ENCODE data around the gene MICAL2.

Gene MICAL2

DNA sequence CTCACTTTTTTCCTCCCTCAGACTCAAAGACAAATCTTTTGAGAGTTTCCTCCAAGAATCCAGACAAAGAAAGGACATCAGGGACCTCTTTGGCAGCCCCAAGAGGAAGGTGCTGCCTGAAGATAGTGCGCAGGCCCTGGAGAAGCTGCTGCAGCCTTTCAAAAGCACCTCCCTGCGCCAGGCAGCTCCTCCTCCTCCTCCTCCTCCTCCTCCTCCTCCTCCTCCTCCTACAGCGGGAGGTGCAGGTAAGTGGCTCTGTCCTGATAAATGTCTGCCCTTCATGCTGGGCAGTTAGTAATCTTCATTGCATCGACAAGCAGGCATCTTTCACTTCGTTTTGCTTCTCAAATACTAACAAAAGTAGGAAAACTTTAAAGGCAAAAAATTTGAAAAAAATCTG, 184.2 kb downstream of the MICAL2 start:
- TF ChIP-seq, protein P1, sequence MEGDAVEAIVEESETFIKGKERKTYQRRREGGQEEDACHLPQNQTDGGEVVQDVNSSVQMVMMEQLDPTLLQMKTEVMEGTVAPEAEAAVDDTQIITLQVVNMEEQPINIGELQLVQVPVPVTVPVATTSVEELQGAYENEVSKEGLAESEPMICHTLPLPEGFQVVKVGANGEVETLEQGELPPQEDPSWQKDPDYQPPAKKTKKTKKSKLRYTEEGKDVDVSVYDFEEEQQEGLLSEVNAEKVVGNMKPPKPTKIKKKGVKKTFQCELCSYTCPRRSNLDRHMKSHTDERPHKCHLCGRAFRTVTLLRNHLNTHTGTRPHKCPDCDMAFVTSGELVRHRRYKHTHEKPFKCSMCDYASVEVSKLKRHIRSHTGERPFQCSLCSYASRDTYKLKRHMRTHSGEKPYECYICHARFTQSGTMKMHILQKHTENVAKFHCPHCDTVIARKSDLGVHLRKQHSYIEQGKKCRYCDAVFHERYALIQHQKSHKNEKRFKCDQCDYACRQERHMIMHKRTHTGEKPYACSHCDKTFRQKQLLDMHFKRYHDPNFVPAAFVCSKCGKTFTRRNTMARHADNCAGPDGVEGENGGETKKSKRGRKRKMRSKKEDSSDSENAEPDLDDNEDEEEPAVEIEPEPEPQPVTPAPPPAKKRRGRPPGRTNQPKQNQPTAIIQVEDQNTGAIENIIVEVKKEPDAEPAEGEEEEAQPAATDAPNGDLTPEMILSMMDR (conservative IDR thresholded peaks at IDR 0.05), result no peak

DNA sequence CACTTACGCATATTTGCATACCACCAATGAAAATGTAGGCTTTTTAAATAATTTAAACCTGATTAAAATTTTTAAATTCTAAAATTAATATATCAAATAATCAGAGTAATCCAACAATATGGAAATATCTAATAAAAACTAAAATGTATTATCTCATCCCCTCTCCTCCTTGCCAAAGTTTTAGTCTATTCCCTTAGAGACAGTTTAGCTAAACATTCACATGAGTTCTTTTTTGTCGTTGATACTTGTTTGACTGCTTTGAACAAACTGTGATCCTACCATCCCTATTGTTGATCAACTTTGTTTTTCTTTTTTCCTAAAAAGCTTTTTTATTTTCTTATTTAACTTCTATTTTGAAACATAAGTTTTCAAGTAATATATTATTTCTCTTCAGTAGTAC, 185.6 kb downstream of the MICAL2 start:
- no peak overlapping the region for H3K27ac ChIP-seq
- TF ChIP-seq, protein P1 (conservative IDR thresholded peaks at IDR 0.05), result no peak

More for the DNA sequence above, 184.2 kb downstream of the MICAL2 start:
- no peak overlapping the region for H3K27ac ChIP-seq

DNA sequence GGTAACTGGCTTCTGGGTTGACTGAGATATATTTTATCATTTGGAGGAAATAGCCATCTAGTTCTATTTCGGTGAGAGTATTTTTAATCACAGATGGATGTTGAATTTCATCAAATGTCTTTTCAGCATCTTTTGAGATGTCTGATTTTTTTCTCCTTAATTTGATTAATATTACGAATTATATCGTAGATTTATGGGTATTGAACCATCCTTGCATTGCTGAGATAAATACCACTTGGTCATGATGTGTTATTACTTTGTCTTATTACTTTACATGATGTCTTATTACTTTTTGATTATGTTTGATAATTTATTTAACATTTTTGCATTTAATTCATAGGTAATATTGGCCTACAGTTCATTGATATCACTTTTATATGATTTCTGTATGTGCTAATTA, 188.2 kb downstream of the MICAL2 start:
- TF ChIP-seq, protein P1 (conservative IDR thresholded peaks at IDR 0.05), result no peak
- no peak overlapping the region for H3K27ac ChIP-seq

DNA sequence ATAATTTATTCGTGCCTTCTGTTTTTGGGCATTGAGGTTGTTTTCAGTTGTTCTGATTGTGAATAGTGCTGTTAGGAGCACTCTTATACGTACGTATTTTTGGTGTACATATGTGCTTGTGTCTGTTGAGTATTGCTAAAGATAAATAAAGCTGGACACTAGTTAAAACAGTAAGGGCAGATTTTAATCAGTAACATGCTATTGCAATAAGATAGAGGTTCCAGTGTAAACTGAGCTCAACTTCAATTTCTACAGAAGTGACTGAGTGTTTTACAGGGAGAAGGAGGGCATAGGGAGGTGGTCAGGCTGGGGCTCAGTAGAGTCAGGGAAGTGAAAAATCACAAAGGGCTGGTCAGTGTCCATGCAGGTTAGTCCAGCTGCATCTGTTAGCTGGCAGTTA, 191.0 kb downstream of the MICAL2 start:
- TF ChIP-seq, protein P1 (conservative IDR thresholded peaks at IDR 0.05), result no peak
- H3K27ac ChIP-seq, result peak overlapping the region; percentile 40

DNA sequence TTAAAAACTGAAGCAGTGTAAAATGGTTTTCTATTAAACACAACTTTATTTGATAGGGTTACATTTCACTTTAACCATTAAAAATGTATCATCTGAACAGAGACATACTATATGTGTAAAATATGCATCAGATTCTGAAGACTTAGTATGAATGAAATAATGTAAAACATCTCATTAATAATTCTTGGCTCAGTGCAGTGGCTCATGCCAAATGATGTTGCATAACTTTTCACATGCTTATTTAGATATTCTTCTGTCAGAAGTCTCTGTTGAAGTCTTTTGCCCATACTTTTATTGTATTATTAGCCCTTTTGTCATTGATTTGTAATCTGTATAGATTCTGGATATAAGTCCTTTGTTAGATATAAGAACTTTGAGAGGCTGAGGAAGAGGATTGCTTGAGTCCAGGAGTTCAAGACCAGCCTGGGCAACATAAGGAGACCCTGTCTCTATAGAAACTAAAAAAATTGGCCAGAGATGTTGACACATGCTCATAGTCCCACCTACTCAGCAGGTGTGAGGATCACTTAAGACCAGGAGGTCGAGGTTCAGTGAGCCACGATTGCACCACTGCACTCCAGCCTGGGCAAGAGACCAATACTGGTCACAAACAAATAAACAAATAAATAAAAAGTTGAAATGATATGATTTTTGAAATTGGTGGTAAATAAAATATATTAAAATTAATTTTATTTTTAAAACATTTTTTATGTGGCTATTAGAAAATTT, 193.2 kb downstream of the MICAL2 start:
- TF ChIP-seq, protein P1 (conservative IDR thresholded peaks at IDR 0.05), result no peak
- H3K27ac ChIP-seq, result no peak overlapping the region

DNA sequence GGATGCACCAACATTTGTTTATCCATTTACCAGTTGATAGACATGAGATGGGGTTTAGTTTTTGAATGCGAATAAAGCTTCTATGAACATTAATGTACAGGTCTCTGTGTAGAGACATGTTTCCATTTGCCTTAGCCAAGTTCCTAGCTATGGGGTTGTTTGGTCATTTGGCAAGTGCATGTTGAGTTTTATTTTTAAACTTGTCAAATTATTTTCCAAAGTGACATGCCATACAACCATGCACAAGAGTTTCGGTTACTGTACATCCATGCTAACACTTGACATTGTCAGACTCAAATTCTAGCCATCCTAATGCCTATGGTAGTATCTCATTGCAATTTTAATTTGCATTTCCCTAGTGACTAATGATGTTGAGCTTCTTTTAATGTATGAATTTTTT, 196.4 kb downstream of the MICAL2 start:
- H3K27ac ChIP-seq, result no peak overlapping the region
- TF ChIP-seq, protein P1 (conservative IDR thresholded peaks at IDR 0.05), result no peak

DNA sequence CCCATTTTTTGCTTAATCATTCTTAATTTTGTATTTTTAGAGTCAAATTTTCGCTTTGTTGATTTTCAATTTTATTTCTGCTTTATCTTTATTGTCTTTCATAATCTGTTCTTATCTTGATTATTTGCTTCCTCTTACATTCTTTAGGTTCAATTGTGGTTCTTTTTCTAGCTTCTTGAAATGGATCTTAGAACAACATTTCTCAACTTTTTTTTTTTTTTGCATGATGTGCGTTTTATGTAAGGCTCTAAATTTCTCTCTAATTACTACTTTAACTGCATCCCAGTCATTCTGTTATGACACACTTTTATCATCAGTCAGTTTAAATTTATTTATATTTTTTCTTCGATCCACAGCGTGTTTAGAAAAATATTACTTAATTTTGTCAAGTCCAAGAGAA, 201.7 kb downstream of the MICAL2 start:
- TF ChIP-seq, protein P1 (conservative IDR thresholded peaks at IDR 0.05), result no peak
- no peak overlapping the region for H3K27ac ChIP-seq

Measured in VCaP (cell line).